HG02852 (cell line): ENCODE data around the gene CYP2J2.
A peak's percentile ranks its signal among the peaks of the same experiment; 100 is the strongest.
"Not testable (repeated sequence)": the region's sequence is repeated elsewhere in the genome, so short reads cannot be mapped to it uniquely, and the experiment has no call there.

Experiments used
- ATAC-seq: cut with Tn5 transposase; IDR thresholded peaks from one replicate; pipeline ENCODE4 v1.9.1; 2021; ENCODE audit warnings: mild to moderate bottlenecking, moderate library complexity; ENCODE audit not compliant: unreplicated experiment

CYP2J2 gene, protein sequence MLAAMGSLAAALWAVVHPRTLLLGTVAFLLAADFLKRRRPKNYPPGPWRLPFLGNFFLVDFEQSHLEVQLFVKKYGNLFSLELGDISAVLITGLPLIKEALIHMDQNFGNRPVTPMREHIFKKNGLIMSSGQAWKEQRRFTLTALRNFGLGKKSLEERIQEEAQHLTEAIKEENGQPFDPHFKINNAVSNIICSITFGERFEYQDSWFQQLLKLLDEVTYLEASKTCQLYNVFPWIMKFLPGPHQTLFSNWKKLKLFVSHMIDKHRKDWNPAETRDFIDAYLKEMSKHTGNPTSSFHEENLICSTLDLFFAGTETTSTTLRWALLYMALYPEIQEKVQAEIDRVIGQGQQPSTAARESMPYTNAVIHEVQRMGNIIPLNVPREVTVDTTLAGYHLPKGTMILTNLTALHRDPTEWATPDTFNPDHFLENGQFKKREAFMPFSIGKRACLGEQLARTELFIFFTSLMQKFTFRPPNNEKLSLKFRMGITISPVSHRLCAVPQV

DNA sequence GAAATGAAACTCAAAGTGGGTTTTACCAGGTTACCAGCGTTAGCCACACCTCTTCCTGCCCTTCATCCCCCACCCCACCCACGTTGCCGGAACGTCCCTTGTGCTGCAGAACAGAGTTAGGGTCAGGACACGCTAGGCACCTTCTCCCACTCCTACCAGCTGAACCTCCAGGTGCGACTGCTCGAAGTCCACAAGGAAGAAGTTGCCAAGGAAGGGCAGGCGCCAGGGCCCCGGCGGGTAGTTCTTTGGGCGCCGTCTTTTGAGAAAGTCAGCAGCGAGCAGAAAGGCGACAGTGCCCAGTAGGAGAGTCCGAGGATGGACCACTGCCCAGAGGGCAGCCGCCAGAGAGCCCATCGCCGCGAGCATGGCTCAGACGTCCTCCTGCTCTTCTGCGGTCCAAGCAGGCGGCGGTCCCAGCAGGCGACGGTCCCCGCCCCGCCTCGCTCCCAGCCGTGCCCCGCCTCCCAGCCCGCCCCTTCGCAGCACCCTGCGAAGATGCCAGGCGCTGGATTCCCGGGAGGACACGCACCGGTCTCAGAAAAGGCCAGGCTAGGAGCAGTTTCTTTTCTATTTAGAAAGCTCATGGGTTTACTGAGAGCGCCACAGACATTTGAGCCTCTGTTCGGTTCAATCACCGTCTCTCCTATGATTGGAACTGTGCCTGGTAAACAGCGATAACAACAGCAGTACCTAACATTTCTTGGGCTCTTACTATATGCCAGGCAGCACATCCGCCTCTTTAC is at the start of gene CYP2J2:
Gene CYP2J2 (minus strand): TSS at position 393 of the 743 bp plus-strand sequence. CDS start 27 bp downstream, at position 366.
- ATAC-seq = peak; percentile 72

DNA sequence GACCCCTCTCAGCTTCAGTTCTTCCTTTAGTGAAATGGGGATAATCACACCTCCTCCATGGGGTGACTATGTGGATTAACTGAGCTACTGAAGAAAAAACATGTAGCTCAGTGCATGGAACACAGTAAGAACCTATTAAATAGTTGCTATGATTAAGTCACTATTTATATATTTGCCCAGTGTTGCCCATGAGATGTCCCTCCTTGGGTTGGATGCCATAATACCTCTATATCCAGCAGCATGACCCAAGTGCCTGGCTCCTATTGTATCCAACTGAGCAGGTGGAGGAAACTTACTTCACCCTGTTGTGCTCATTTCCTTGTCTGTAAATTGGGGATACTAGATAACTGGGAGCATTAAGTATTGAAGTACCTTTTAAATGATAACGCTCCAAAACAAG is 47.1 kb upstream of the CYP2J2 start:
- ATAC-seq = no peak

DNA sequence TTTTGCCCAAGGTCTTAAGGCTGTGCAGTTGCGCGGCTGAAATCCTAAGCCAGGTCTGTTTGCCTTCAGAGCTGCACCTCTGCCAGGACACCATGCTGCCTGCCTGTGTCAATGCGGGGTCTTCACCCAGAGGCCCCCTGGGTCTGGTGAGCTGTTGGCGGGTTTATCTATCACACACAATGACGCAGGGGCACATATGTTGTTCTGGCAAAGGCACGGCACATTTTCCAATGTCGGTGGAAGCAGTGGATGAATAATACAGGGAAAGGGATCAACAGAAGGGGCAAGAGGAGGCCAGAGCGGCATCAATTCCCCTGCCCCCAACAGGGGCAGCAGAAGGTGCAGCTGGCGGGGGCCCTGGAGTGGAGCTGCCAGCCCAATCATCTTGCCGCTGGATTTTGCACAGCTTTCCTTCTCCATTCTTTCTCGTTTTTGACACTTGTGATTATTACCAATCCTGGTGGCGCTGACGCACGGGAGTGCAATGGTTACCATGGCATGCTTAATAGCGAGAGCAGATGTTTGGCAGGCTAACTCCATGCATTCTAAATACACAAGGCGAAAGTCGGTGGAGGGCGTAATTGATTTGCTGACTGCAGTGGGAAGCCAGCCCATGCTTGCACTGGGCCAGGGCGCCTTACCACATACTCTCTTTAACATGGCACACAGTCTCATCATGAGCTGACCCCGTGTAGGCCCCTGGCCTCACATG is 45.8 kb upstream of the CYP2J2 start:
- no peak for ATAC-seq

DNA sequence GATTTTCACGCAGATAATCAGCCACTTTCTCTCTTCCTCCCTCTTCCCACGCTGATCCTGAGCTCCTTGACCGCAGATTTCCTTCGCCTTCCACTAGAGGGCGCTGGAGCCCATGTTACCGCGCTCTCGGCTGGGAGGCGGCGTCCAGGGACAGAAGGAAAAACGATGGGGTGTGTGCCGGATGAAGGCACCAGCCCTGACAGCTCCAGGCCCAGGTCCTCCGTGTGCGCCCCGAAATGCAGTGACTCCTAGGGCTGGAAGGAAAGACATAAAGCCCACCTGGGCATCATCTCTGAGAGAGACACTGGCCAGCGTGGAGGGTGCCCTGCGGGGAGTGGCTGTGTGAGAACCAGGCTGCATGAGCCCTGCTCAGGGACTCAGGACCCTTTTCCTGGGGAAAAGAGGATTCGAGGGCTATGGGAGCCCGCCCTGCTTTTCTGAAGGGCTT is 44.9 kb upstream of the CYP2J2 start:
- peak; percentile 76 for ATAC-seq

DNA sequence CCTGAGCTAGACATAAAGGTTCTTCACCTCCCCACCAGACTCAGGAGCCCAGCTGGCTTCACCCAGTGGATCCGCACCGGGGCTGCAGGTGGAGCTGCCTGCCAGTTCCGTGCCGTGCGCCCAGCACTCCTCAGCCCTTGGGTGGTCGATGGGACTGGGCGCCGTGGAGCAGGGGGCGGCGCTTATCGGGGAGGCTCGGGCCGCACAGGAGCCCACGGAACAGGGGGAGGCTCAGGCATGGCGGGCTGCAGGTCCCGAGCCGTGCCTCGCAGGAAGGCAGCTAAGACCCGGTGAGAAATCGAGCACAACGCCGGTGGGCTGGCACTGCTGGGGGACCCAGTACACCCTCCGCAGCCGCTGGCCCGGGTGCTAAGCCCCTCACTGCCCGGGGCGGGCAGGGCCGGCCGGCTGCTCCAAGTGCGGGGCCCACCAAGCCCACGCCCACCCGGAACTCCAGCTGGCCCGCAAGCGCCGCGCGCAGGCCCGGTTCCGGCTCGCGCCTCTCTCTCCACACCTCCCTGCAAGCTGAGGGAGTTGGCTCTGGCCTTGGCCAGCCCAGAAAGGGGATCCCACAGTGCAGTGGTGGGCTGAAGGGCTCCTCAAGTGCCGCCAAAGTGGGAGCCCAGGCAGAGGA is 43.1 kb upstream of the CYP2J2 start:
- not testable (repeated sequence) for ATAC-seq

DNA sequence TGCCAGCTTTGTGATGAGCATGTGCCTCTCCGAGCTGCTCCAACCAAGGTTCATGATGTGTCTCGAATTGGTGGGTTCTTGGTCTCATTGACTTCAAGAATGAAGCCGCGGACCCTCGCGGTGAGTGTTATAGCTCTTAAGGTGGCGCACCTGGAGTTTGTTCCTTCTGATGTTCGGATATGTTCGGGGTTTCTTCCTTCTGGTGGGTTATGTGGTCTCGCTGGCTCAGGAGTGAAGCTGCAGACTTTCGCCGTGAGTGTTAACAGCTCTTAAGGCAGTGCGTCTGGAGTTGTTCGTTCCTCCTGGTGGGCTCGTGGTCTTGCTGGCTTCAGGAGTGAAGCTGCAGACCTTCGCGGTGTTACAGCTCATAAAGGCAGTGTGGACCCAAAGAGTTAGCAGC is 42.2 kb upstream of the CYP2J2 start:
- not testable (repeated sequence) for ATAC-seq

DNA sequence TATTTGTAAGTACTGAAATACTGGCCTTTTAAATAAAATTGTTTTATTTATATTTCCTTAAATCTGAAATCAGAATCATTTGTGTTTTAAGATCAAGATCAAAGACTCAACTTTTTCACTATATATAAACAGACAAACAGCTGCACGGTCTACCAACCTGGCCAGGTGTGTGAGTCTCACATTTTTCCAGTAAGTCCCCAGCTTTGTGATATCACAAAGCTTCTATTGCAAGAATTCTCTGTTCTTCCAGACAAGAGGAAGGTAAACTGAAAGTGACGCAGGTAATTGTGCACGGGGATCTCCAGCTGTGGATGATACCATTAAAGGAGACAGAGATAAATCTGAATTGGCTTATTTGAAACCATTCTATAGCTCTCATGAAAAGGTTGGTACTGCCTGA is 41.2 kb upstream of the CYP2J2 start:
- no peak for ATAC-seq

DNA sequence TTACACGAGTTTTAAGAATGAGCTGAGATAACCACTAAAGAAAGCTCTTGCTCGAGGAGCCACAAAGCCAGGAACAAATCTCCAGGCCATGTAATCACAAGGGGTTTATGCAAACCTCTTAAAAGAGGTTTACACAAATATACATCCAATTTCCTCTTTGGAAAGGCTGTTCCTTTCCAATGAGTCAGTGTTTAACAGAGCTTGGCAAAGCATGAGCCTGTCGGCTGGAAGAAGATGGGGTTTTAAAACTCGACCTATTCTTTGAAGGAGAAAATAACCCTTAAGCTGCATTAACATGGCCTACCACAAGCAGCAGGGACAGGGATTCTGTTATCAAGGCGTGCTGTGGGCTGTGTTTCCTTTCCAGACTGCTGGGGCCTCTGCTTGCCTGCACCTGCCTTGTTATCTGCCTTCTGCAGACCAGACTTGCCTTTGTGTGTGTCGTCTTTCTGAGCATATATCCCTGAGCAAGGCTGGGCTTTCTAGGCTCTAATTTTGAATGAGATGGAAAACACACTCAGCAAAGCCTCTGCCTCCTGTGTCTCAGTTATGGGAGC is 40.6 kb upstream of the CYP2J2 start:
- ATAC-seq = no peak

DNA sequence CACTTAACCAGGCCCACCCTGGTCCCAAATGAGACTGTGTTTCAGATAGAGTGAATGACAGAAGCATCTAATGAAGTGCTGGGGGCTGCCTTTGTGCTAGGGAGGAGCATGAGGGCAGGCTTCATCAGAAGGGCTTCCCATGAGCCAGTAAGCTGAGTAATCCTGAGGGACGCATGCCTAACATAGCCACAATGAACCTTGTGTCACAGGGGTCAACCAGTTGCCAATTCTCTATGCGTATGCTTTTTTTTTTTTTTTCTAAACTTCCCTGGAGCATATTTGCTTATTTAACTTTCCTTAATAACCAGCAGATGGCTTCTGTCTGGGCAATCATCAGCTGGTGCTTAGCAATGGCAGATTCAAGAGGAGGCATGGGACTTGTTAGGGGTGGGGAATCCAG is 25.5 kb upstream of the CYP2J2 start:
- ATAC-seq = no peak

DNA sequence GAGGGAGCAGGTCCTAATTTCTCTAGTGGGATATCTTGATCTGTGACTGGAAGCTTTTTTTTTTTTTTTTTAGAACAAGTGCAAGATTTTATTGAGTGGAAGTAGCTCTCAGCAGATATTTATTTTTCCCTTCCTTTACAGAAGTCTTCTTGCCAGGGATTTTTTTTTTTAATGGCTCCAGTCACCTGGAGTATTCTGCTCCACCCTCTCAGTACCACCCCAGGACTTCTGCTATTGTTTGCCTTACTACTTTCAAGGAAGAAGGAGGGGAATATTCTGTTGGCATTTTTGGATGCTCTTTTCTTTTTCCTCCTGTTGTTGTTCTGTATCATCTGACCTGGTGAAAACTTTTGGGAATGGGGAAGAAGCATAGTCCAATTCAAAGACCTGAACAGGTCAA is 23.1 kb upstream of the CYP2J2 start:
- ATAC-seq = no peak

DNA sequence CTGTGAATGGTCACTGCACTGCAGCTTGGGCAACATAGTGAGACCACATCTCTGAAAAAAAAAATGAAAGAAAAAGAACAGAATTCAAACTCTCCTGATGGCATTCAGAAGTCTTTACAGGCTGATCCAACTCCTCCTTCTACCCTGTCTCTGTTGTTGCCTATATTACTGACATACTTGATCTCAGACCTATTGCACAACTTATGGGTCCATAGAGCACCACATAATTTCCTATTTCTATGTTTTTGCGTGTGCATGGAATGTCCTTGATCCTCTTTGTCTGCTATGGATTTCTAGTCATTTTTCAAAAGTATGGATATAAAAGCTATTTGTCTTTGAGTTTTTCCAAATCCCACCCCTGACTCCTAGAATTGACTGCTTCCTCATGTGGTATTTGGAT is 22.4 kb upstream of the CYP2J2 start:
- no peak for ATAC-seq

DNA sequence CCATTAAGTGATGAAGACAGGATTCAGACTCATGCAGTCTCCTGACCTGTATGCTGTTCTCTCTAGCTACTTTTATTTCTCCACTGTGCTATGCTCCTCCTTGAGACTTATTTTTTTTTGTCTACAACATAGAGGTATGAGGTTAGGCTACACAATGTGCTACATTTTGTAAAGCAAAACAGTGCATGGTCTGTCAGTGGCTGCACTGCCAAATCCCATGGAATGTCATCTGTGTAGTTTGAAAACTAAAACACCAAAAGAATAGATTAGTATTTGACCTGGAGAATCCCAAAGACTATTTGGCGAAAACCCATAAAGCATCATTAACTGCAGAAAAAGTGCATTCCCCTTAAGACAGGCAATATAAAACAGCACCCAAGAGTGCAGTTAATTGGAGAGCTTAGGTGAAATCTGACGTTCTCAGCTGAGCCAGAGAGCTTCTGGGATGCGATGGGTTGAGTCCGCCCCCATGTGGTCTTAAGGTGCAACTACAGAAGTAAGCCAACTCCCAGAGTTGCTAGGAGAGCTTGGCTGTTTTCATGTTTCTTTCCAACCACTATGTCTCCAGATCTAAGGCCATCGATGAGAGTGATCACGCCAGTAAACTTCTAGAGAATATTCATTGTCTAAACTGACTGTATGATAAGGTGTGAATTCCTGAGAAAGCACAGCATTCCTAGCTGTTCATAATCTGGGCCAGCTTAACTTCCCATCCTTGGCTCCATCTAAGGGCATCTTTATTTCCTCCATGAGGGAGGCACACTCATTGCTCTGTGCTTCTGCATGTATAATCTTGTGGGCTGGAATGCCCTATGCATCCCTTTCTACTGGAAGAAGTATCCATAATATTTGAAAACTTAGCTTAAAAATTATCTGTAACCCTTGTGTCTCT is 20.7 kb upstream of the CYP2J2 start:
- peak; percentile 96 for ATAC-seq

DNA sequence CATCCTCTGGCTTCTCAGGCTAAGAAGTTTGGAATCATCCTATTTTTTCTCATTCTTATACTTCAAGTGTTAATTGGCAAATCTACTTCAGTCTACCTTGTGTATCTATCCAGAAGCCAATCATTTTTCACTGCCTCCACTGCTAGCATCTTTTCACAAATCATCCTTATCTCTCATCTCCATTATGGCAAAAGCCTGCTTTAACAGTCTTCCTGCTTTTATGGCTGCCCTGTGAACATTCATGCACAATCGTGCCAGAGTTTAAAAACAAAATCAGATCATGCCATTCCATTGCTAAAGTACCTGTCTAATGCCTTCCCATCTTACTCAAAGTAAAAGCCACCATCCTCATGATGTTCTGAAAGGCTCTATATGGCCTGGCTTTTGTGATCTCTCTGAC is 19.2 kb upstream of the CYP2J2 start:
- ATAC-seq = no peak

DNA sequence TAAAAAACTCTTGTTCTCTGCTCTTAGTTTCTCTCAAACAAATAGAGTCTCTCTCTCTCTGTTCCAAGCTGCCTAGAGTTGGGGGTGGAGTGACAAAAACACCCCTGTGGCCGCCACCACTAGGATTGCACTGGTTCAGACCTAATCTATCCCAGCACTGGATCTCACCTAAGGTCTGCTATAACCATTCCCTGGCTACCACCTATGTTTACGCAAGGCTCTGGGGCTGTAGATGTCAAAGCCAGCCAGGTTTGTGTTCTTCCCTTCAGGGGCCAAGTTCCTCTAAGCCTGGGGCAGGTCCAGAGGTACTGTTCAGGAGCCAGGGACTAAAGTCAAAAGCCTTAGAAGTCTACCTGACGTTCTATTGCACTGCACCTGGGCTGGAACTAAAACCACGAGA is 12.8 kb upstream of the CYP2J2 start:
- no peak for ATAC-seq

DNA sequence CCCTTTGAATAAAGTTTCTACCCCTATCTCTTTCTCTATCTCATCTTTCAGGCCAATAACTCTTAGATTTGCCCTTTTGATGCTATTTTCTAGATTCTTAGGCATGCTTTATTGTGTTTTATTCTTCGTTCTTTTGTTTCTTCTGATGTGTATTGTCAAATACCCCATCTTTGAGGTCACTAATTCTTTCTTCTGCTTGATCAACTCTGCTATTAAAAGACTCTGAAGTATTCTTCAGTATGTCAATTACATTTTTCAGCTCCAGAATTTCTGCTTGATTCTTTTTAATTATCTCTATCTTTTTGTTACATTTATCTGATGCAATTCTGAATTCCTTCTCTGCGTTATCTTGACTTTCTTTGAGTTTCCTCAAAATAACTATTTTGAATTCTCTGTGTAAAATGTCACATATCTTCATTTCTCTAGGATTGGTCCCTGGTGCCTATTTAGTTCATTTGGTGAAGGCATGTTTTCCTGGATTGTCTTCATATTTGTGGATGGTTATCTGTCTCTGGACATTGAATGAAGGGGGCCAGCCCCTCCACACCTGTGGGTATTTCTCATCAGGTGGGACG is 11.2 kb upstream of the CYP2J2 start:
- ATAC-seq = no peak

DNA sequence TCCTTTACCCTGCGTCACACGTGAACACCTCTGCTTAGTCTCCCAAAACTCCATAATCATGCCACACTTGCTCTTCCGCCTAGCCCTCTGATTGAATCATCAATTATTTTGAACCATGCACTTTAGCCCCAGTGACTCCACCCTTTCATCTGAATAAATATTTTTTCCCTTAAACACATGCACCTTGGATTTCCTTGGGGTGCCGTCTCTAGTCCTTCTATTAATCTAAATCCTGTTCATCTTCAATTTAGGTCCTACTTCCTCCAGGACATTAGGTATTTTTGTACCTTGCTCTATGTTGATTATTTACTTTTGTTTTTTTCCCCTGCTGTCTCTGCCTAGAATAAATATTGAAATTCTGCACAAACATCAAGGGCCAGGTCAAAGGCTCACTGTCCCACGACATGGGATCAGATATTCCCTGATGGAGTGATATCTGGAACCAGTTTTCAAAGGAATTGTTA is 9.8 kb upstream of the CYP2J2 start:
- ATAC-seq = no peak

DNA sequence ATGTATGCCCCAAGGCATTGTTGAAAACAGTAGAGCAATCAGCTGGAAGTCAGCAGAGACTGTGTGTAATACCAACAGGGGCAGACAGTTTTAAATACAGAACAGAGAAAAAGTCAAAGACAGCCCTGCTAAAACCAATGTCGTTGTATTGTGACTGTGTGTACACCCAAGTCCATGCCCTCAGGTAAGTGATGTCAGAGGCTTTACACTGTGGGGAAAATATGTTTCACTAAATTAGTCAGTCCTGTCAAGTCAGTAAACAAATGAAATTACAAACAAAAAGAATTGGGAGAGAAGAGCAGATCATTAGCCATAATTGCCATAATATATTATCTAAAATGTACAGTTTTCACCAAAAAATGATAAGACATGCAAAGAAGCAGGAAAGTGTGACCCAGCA is 2.4 kb upstream of the CYP2J2 start:
- no peak for ATAC-seq

DNA sequence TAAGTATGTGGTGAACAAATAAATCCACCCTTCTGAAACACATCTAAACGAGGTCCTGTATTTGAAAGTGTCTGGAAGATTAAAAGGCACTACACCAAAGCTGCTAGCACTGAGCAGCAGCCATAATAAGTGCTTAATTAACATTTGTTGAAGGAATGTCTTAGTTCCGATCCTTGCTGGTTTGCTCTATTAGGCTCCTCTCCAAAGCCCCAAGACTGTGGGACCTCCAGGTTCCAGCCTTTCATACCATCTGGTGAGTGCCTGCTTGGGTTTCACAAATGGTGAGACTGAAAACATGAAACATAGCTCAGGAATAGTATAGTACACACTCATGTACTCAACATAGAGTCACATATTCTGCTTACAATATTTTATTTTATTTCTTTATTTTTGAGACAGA is 640 bp upstream of the CYP2J2 start:
- no peak for ATAC-seq

DNA sequence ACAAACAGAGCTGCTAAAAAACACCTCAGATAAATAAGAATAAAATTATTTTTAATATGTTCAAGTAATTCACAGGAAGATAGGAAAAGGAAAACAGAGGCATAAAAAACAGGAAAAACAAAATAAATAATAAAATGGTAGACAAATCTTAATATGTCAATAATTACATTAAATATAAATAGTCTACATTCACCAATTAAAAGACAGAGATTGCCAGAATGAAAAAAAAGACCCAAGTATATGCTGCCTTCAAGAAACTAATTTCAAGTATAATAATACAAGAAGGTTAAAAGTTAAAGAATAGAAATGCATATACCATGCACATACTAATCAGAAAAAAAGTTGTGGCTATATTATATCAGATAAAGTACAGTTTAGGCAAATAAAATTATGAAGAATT is 1.9 kb downstream of the CYP2J2 start:
- ATAC-seq = no peak
